Hepatocyte (in vitro differentiated cells): Measurements from ENCODE around the gene MUC5B. TPM values are rescaled to one million over a fixed set of nuclear protein-coding genes. Genes with fewer than 3 reads are reported as not detected.

Experiments
- DNase-seq: peaks from one replicate; pipeline ENCODE4 v3.0.0-alpha.2; 2016; ENCODE audit warnings: low spot score
- H2AFZ ChIP-seq: fragments of 200-600 bp; sonication (generic); 2 replicates; pipeline ENCODE4 v1.6.0; 2016; ENCODE audit warnings: antibody characterized with exemption, mild to moderate bottlenecking
- H3K27ac ChIP-seq: fragments of 200-600 bp; sonication (generic); 2 replicates; pipeline ENCODE4 v1.5.1; 2016; ENCODE audit warnings: mild to moderate bottlenecking
- H3K27me3 ChIP-seq: fragments of 200-600 bp; sonication (generic); 2 replicates; pipeline ENCODE4 v1.6.1; 2016
- H3K36me3 ChIP-seq: fragments of 200-600 bp; sonication (generic); replicated peaks from 2 replicates; pipeline ENCODE4 v1.5.1; 2016; ENCODE audit warnings: low read depth; ENCODE audit not compliant: insufficient read depth
- H3K4me1 ChIP-seq: fragments of 200-600 bp; sonication (generic); 2 replicates; pipeline ENCODE4 v1.5.1; 2016; ENCODE audit warnings: mild to moderate bottlenecking, moderate library complexity; ENCODE audit not compliant: insufficient read depth
- H3K4me2 ChIP-seq: fragments of 200-600 bp; sonication (generic); 2 replicates; pipeline ENCODE4 v1.6.0; 2016
- H3K4me3 ChIP-seq: fragments of 200-600 bp; sonication (generic); 2 replicates; pipeline ENCODE4 v1.5.1; 2016; ENCODE audit warnings: mild to moderate bottlenecking
- H3K79me2 ChIP-seq: fragments of 200-600 bp; sonication (generic); 2 replicates; pipeline ENCODE4 v1.6.0; 2017; ENCODE audit warnings: mild to moderate bottlenecking
- H3K9me2 ChIP-seq: fragments of 200-600 bp; sonication (generic); replicated peaks from 2 replicates; pipeline ENCODE4 v1.6.0; 2017; ENCODE audit warnings: mild to moderate bottlenecking; ENCODE audit not compliant: insufficient read depth
- H3K9me3 ChIP-seq: fragments of 200-600 bp; sonication (generic); 2 replicates; pipeline ENCODE4 v1.5.1; 2016; ENCODE audit warnings: low read depth, mild to moderate bottlenecking
- H4K20me1 ChIP-seq: fragments of 200-600 bp; sonication (generic); 2 replicates; pipeline ENCODE4 v1.6.0; 2016; ENCODE audit warnings: mild to moderate bottlenecking; ENCODE audit not compliant: insufficient read depth, poor library complexity, severe bottlenecking
- EZH2 ChIP-seq: fragments of 200-600 bp; sonication (generic); IDR thresholded peaks from 2 replicates; pipeline ENCODE4 v1.6.1; 2016; ENCODE audit warnings: antibody characterized with exemption, mild to moderate bottlenecking, borderline replicate concordance
- EZH2phosphoT487 ChIP-seq: fragments of 200-600 bp; sonication (generic); IDR thresholded peaks from one replicate; pipeline ENCODE4 v1.6.1; 2018; ENCODE audit warnings: antibody characterized with exemption, mild to moderate bottlenecking, low read depth, moderate library complexity; ENCODE audit not compliant: unreplicated experiment, severe bottlenecking
- WGBS: methylation state at CpG from one replicate; pipeline ENCODE4 v1.1.6; 2016; ENCODE audit warnings: low lambda C conversion rate; ENCODE audit errors: missing lambda C conversion rate; 5-methylcytosine and 5-hydroxymethylcytosine counted together
- polyA plus RNA-seq: library from polyadenylated mRNA; unstranded; fragments of >200 nt; fragmentation: Nextera tagmentation; extraction: Ambion mirVana; gene quantifications from 2 replicates; pipeline ENCODE4 v1.2.1, GENCODE V29; 2016
- total RNA-seq: library from RNA; depleted of rRNA; stranded (reverse); fragments of >200 nt; gene quantifications from 2 replicates; pipeline ENCODE4 v1.2.3, GENCODE V29; 2014
- TF ChIP-seq, protein P1 (sequence below): fragments of 200-600 bp; sonication (generic); IDR thresholded peaks from 2 replicates; pipeline ENCODE4 v1.5.1; 2016; ENCODE audit warnings: antibody characterized with exemption, mild to moderate bottlenecking; ENCODE audit not compliant: poor library complexity

The MUC5B gene
- total and polyA plus RNA-seq, 2 experiments from 2014 or later, result 0.07 to 0.15 TPM

GRCh38 chr11:1292644-1293618 is 70.1 kb downstream of the MUC5B start:
- no peak overlapping the region for H2AFZ ChIP-seq
- H3K4me3 ChIP-seq, result no peak overlapping the region
- no peak for TF ChIP-seq EZH2
- no peak overlapping the region for H3K4me2 ChIP-seq
- no peaks in the 10 kb centered on the region for H3K36me3 ChIP-seq
- 96% methylated on average over 43 of the region's 43 CpGs for WGBS
- H3K9me2 ChIP-seq, result no peaks in the 10 kb centered on the region
- DNase-seq, result no peak
- peaks cover 51% of the 10 kb centered on the region for H3K79me2 ChIP-seq
- no peaks in the 10 kb centered on the region for H3K9me3 ChIP-seq
- H3K27me3 ChIP-seq, result no peaks in the 10 kb centered on the region
- H3K4me1 ChIP-seq, result peaks cover 7% of the 10 kb centered on the region
- no peak overlapping the region for H3K27ac ChIP-seq
- H4K20me1 ChIP-seq, result peaks cover 59% of the 10 kb centered on the region

- H3K36me3 ChIP-seq, result no peaks in the 10 kb centered on the region
- 96% methylated on average over 13 of the region's 13 CpGs for WGBS
These were observed 70.8 kb downstream of the MUC5B start for GRCh38 chr11:1293619-1294015.

DNA sequence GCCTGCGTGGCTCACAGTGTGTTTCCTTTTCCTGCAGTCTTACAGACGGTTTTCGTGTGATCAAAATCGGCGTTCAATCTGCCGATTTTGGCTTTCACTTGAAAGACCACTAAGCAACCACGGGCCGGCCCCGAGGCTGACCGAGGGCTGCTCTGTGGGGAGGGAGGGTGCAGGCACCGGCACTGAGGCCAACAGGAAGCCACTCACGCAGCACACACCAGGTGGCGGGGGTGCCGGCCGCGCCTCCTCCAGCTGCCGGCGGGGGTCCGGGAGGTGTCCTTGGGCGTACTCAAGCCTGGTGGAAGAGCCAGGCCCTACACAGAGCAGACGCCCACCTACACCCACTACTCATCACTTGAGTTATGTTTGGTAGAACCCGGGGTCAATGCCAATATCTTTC is 72.2 kb downstream of the MUC5B start:
- 93% methylated on average over 22 of the region's 22 CpGs for WGBS
- H4K20me1 ChIP-seq, result peaks cover 71% of the 10 kb centered on the region
- no peak overlapping the region for H3K4me2 ChIP-seq
- no peak overlapping the region for H3K4me3 ChIP-seq
- no peaks in the 10 kb centered on the region for H3K9me3 ChIP-seq
- H3K9me2 ChIP-seq, result no peaks in the 10 kb centered on the region
- peaks cover 23% of the 10 kb centered on the region for H3K4me1 ChIP-seq
- no peaks in the 10 kb centered on the region for H3K36me3 ChIP-seq
- no peak overlapping the region for H3K27ac ChIP-seq
- no peak overlapping the region for H2AFZ ChIP-seq
- H3K79me2 ChIP-seq, result peaks cover 65% of the 10 kb centered on the region
- no peak for TF ChIP-seq EZH2
- TF ChIP-seq, protein P1, sequence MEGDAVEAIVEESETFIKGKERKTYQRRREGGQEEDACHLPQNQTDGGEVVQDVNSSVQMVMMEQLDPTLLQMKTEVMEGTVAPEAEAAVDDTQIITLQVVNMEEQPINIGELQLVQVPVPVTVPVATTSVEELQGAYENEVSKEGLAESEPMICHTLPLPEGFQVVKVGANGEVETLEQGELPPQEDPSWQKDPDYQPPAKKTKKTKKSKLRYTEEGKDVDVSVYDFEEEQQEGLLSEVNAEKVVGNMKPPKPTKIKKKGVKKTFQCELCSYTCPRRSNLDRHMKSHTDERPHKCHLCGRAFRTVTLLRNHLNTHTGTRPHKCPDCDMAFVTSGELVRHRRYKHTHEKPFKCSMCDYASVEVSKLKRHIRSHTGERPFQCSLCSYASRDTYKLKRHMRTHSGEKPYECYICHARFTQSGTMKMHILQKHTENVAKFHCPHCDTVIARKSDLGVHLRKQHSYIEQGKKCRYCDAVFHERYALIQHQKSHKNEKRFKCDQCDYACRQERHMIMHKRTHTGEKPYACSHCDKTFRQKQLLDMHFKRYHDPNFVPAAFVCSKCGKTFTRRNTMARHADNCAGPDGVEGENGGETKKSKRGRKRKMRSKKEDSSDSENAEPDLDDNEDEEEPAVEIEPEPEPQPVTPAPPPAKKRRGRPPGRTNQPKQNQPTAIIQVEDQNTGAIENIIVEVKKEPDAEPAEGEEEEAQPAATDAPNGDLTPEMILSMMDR, result no peak
- TF ChIP-seq EZH2phosphoT487, result no peak
- no peaks in the 10 kb centered on the region for H3K27me3 ChIP-seq
- DNase-seq, result no peak

More at GRCh38 chr11:1293619-1294015, 70.8 kb downstream of the MUC5B start:
- H2AFZ ChIP-seq, result no peak overlapping the region
- DNase-seq, result no peak
- no peaks in the 10 kb centered on the region for H3K9me2 ChIP-seq
- no peaks in the 10 kb centered on the region for H3K9me3 ChIP-seq
- H3K79me2 ChIP-seq, result peaks cover 58% of the 10 kb centered on the region
- H3K27ac ChIP-seq, result no peak overlapping the region
- H3K4me2 ChIP-seq, result no peak overlapping the region
- H3K4me3 ChIP-seq, result no peak overlapping the region
- no peaks in the 10 kb centered on the region for H3K27me3 ChIP-seq
- TF ChIP-seq EZH2 (no peak), EZH2phosphoT487 (no peak)
- TF ChIP-seq, protein P1, result no peak
- H4K20me1 ChIP-seq, result peaks cover 61% of the 10 kb centered on the region
- H3K4me1 ChIP-seq, result peaks cover 14% of the 10 kb centered on the region

GRCh38 chr11:1295591-1295990 is 72.7 kb downstream of the MUC5B start:
- Histone ChIP-seq H2AFZ (no peak overlapping the region), H3K79me2 (peaks cover 70% of the 10 kb centered on the region), H3K27me3 (no peaks in the 10 kb centered on the region), H4K20me1 (peaks cover 73% of the 10 kb centered on the region), H3K9me2 (no peaks in the 10 kb centered on the region), H3K4me2 (no peak overlapping the region), H3K27ac (no peak overlapping the region), H3K4me1 (peaks cover 23% of the 10 kb centered on the region), H3K36me3 (no peaks in the 10 kb centered on the region), H3K4me3 (no peak overlapping the region), H3K9me3 (no peaks in the 10 kb centered on the region)
- WGBS, result 96% methylated on average over 19 of the region's 23 CpGs
- DNase-seq, result no peak
- TF ChIP-seq, protein P1, result no peak
- TF ChIP-seq EZH2phosphoT487, result no peak
- TF ChIP-seq EZH2, result no peak
